Measurements from ENCODE around the gene SORCS2. TPM values are rescaled to one million over a fixed set of nuclear protein-coding genes. Genes with fewer than 3 reads are reported as not detected.

Gene SORCS2
- total and polyA plus RNA-seq, 2 donors (not counting 1 experiment from before 2014, with no cell fraction given), result not detected

DNA sequence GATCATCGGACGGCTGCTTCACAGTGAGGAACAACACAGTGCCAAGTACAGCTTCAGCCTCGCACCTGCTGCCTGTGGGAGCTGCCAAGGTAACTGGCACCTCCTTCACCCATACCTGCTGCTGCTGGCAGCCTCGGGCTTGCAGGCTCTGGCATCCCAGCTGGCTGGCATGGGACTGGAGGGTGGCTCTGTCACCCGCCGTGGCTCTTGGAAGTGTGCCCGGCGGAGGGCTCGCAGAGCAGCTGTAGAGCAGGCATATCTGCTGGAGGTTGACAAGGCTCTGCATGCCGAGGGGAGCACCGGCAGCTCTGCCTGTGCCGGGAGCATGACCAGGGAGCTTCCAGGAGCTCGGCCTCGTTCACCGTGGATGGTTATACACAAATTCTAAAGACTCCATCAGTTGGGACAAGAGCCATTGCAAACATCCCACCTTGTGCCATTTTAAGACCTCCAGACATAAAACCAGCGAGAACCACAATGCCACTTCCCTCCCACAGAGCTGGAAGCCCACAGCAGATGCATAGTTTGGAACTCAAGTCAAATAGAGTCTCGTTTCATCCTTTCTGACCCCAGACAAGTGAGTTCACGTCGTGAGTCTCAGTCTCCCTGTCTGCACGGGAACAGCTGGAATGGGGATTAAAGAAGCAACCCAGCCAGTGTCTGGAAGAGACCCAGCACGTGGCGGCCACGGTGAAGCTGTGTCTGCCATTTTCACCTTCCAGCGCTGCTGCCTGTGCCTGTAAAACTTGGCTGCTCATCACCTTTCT lies 326.7 kb downstream of the SORCS2 start:
- no peak overlapping the region for H3K9ac ChIP-seq (ENCODE audit: low read length)

More for the DNA sequence above, 326.7 kb downstream of the SORCS2 start:
- ChIA-PET CTCF (no interaction called here), POLR2A (no interaction called here)
- Histone ChIP-seq H3K9me3 (ENCODE audit: control extremely low read depth in 1 of 3, control insufficient read depth in 2 of 3, insufficient read depth in 1 of 3, low read length in 2 of 3) (peaks cover 0 to 11% (median 0%) of the 10 kb centered on the region in 3 donors), H3K79me2 (ENCODE audit: control insufficient read depth, insufficient read depth, low read length) (no peaks in the 10 kb centered on the region), H3K27ac (ENCODE audit: low read length in 2 of 2) (no peak overlapping the region), H3K4me1 (ENCODE audit: control insufficient read depth in 2 of 2, insufficient read depth in 2 of 2, low read length in 2 of 2) (no peaks in the 10 kb centered on the region), H3K4me3 (ENCODE audit: control extremely low read depth in 1 of 5, extremely low read depth in 1 of 5, insufficient read depth in 1 of 5, low read depth in 2 of 5, low read length in 4 of 5) (no peak overlapping the region), H3K36me3 (replicated peaks in 1 of 2; ENCODE audit: control extremely low read depth in 1 of 2, control insufficient read depth in 1 of 2, extremely low read depth in 1 of 2, insufficient read depth in 2 of 2, low read length in 1 of 2) (no peaks in the 10 kb centered on the region), H3K27me3 (replicated peaks in 1 of 4; ENCODE audit: control extremely low read depth in 1 of 4, control insufficient read depth in 3 of 4, insufficient read depth in 4 of 4, low read length in 3 of 4) (peaks cover 0 to 3% (median 0%) of the 10 kb centered on the region in 4 experiments), H3K4me2 (replicated peaks; ENCODE audit: low read depth, low read length, poor library complexity, severe bottlenecking) (no peak overlapping the region), H2AFZ (ENCODE audit: insufficient read depth, low read depth, low read length, poor library complexity, severe bottlenecking) (no peak overlapping the region), H4K20me1 (ENCODE audit: control insufficient read depth, insufficient read depth, low read length, poor library complexity, severe bottlenecking) (no peaks in the 10 kb centered on the region)
- Mint-ChIP-seq H3K27me3 (no peaks in the 10 kb centered on the region), H3K4me1 (no peaks in the 10 kb centered on the region), H3K9me3 (ENCODE audit: insufficient read depth) (no peaks in the 10 kb centered on the region), H3K4me3 (no peak overlapping the region), H3K27ac (no peak overlapping the region)
- DNase-seq (no peak), ATAC-seq (ENCODE audit: low read depth) (no peak)
- intact Hi-C loops (cut with micrococcal nuclease), result no loop called here
- TF ChIP-seq EZH2 (IDR thresholded peaks at IDR 0.05; ENCODE audit: borderline replicate concordance, insufficient read depth, low read depth, low read length, poor library complexity, severe bottlenecking), result no peak
- TF ChIP-seq, protein P1, sequence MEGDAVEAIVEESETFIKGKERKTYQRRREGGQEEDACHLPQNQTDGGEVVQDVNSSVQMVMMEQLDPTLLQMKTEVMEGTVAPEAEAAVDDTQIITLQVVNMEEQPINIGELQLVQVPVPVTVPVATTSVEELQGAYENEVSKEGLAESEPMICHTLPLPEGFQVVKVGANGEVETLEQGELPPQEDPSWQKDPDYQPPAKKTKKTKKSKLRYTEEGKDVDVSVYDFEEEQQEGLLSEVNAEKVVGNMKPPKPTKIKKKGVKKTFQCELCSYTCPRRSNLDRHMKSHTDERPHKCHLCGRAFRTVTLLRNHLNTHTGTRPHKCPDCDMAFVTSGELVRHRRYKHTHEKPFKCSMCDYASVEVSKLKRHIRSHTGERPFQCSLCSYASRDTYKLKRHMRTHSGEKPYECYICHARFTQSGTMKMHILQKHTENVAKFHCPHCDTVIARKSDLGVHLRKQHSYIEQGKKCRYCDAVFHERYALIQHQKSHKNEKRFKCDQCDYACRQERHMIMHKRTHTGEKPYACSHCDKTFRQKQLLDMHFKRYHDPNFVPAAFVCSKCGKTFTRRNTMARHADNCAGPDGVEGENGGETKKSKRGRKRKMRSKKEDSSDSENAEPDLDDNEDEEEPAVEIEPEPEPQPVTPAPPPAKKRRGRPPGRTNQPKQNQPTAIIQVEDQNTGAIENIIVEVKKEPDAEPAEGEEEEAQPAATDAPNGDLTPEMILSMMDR (IDR thresholded peaks at IDR 0.05), result no peak
- WGBS (ENCODE audit: insufficient coverage), result 87% methylated on average over 24 of the region's 24 CpGs
